Activated CD4-positive, alpha-beta memory T cell treated with anti-CD3 and anti-CD28 coated beads for 36 hours (primary cell): ENCODE results near the gene DNMT3B. TPM values are rescaled to one million over a fixed set of nuclear protein-coding genes. Genes with fewer than 3 reads are reported as not detected.

ENCODE experiments used
- CTCF ChIA-PET: fragments of 350-600 bp; sonication (Branson Sonifier 250); formaldehyde crosslinking; loops from one replicate; lab custom pipeline; 2021; ENCODE audit warnings: antibody characterized with exemption, inconsistent platforms; lab: Charles Lee
- POLR2A ChIA-PET: fragments of 350-600 bp; sonication (Branson Sonifier 250); formaldehyde crosslinking; loops from one replicate; lab custom pipeline; 2021; ENCODE audit warnings: antibody characterized with exemption; lab: Charles Lee
- DNase-seq: peaks from one replicate; pipeline ENCODE4 v3.0.0-alpha.2; 2020
- H3K27ac Mint-ChIP-seq: one replicate; pipeline ENCODE4 v1.8.0; 2021; ENCODE audit warnings: mixed read lengths
- H3K27me3 Mint-ChIP-seq: one replicate; pipeline ENCODE4 v1.8.0; 2021; ENCODE audit warnings: mixed read lengths
- H3K36me3 Mint-ChIP-seq: one replicate; pipeline ENCODE4 v1.8.0; 2021; ENCODE audit warnings: mixed read lengths
- H3K4me1 Mint-ChIP-seq: one replicate; pipeline ENCODE4 v1.8.0; 2021; ENCODE audit warnings: low read depth, mixed read lengths
- H3K4me3 Mint-ChIP-seq: one replicate; pipeline ENCODE4 v1.8.0; 2021; ENCODE audit warnings: mild to moderate bottlenecking, mixed read lengths
- H3K9me3 Mint-ChIP-seq: one replicate; pipeline ENCODE4 v1.8.0; 2021; ENCODE audit warnings: mixed read lengths
- intact Hi-C: fragments of 100-400 bp; cut with micrococcal nuclease; formaldehyde crosslinking; loops from one replicate; pipeline ENCODE4 v1.15.1; 2023
- total RNA-seq, 2 experiments: library from RNA; stranded (reverse); gene quantifications; one replicate each; pipeline ENCODE4 v1.2.3, GENCODE V29; 2021

DNMT3B gene
- total RNA-seq, 2 experiments from 2014 or later: 1.7 to 2.0 TPM

DNA sequence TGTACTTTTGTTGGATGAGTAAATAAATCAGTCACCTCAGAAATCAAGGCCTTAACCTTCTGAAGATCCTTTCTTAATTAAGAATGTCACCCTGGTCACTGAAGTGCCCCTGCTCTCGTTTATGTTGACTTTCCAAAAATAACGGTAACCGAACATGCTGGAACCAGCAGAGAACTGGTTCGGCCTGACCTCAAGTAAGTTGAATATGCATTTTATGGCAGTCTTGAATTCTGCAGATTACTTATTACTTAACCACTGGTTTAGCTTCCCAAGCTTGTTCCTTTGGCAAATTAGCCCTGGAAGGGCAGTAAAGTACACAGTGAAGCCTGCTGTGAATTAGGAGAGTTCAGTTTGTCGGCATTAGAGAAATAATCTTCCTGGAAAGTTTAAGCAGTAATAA lies 69.8 kb downstream of the DNMT3B start:
- peak overlapping the region; percentile 1 for H3K27ac Mint-ChIP-seq
- no peaks in the 10 kb centered on the region for H3K9me3 Mint-ChIP-seq
- intact Hi-C loops: no loop called here
- H3K36me3 Mint-ChIP-seq: peaks cover 46% of the 10 kb centered on the region
- H3K4me3 Mint-ChIP-seq: no peak overlapping the region
- no peaks in the 10 kb centered on the region for H3K27me3 Mint-ChIP-seq
- CTCF ChIA-PET: no interaction called here
- POLR2A ChIA-PET: no interaction called here
- DNase-seq: no peak
- H3K4me1 Mint-ChIP-seq: peaks cover 53% of the 10 kb centered on the region

GRCh38 chr20:32832664-32833063 lies 70.5 kb downstream of the DNMT3B start:
- Mint-ChIP-seq H3K36me3 (peaks cover 42% of the 10 kb centered on the region), H3K9me3 (no peaks in the 10 kb centered on the region), H3K4me1 (peaks cover 53% of the 10 kb centered on the region), H3K27me3 (no peaks in the 10 kb centered on the region), H3K4me3 (no peak overlapping the region), H3K27ac (peak overlapping the region; percentile 56)
- DNase-seq: peak; percentile 48
- ChIA-PET POLR2A (interaction anchor here (0.5 kb wide), 1 partner anchor 20 kb away, joined by 3 read pairs; no protein-coding TSS in a partner anchor), CTCF (no interaction called here)
- intact Hi-C loops: no loop called here

DNA sequence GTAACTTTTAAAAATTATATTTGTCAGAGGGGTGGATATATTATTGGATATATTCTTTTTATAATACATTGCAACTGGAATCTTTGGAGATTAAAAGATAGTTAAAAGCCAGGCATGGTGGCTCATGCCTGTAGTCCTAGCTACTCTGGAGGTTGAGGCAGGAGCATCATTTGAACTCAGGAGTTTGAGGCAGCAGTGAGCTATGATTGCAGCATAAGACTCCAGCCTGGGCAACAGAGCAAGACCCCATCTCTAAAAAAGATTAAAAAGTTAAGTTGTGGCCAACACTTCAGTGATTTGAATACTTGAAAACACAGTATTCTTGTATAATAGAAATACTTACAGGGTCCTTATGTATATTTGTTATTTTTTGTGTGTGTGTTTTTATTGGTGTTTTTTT lies 72.8 kb downstream of the DNMT3B start:
- ChIA-PET POLR2A (no interaction called here), CTCF (no interaction called here)
- Mint-ChIP-seq H3K9me3 (no peaks in the 10 kb centered on the region), H3K27ac (no peak overlapping the region), H3K4me3 (no peak overlapping the region), H3K4me1 (peaks cover 54% of the 10 kb centered on the region), H3K36me3 (peaks cover 49% of the 10 kb centered on the region), H3K27me3 (no peaks in the 10 kb centered on the region)
- intact Hi-C loops: loop anchor here (5.0 kb wide), 1 partner anchor 43 kb away; no protein-coding TSS in a partner anchor
- no peak for DNase-seq

- H3K9me3 Mint-ChIP-seq: no peaks in the 10 kb centered on the region
- H3K4me3 Mint-ChIP-seq: no peak overlapping the region
- ChIA-PET POLR2A (interaction anchor here (0.9 kb wide), 1 partner anchor 16 kb away, joined by 3 read pairs; no protein-coding TSS in a partner anchor), CTCF (interaction anchor here (1.5 kb wide), 1 partner anchor 17 kb away, joined by 6 read pairs; the partner anchor contains the start of gene MAPRE1)
- intact Hi-C loops: loop anchor here (5.0 kb wide), 1 partner anchor 45 kb away; no protein-coding TSS in a partner anchor
- peaks cover 53% of the 10 kb centered on the region for H3K4me1 Mint-ChIP-seq
- H3K27ac Mint-ChIP-seq: no peak overlapping the region
- peaks cover 48% of the 10 kb centered on the region for H3K36me3 Mint-ChIP-seq
- H3K27me3 Mint-ChIP-seq: no peaks in the 10 kb centered on the region
- DNase-seq: no peak
These were observed 75.0 kb downstream of the DNMT3B start for GRCh38 chr20:32837157-32837556.

- ChIA-PET POLR2A (no interaction called here), CTCF (interaction anchor here (0.6 to 1.3 kb wide), 2 partner anchors 69 to 131 kb away, joined by 3 read pairs; no protein-coding TSS in a partner anchor)
- no peaks in the 10 kb centered on the region for H3K27me3 Mint-ChIP-seq
- peak; percentile 56 for DNase-seq
- peak overlapping the region; percentile 84 for H3K27ac Mint-ChIP-seq
- intact Hi-C loops: loop anchor here (1.0 to 5.0 kb wide), 3 partner anchors 13 to 47 kb away; partner anchors contain the start of gene MAPRE1
- peaks cover 51% of the 10 kb centered on the region for H3K36me3 Mint-ChIP-seq
- H3K9me3 Mint-ChIP-seq: no peaks in the 10 kb centered on the region
- H3K4me1 Mint-ChIP-seq: peaks cover 40% of the 10 kb centered on the region
- no peak overlapping the region for H3K4me3 Mint-ChIP-seq
These were observed 77.2 kb downstream of the DNMT3B start for GRCh38 chr20:32839227-32839981.

- Mint-ChIP-seq H3K36me3 (peaks cover 53% of the 10 kb centered on the region), H3K9me3 (no peaks in the 10 kb centered on the region), H3K4me3 (no peak overlapping the region), H3K27me3 (no peaks in the 10 kb centered on the region), H3K4me1 (peaks cover 44% of the 10 kb centered on the region), H3K27ac (peak overlapping the region; percentile 58)
- intact Hi-C loops: loop anchor here (1.0 to 5.0 kb wide), 3 partner anchors 13 to 48 kb away; partner anchors contain the start of gene MAPRE1
- ChIA-PET POLR2A (no interaction called here), CTCF (interaction anchor here (1.3 kb wide), 1 partner anchor 131 kb away, joined by 3 read pairs; no protein-coding TSS in a partner anchor)
- DNase-seq: no peak
These were observed 77.7 kb downstream of the DNMT3B start for GRCh38 chr20:32839982-32840285.

DNA sequence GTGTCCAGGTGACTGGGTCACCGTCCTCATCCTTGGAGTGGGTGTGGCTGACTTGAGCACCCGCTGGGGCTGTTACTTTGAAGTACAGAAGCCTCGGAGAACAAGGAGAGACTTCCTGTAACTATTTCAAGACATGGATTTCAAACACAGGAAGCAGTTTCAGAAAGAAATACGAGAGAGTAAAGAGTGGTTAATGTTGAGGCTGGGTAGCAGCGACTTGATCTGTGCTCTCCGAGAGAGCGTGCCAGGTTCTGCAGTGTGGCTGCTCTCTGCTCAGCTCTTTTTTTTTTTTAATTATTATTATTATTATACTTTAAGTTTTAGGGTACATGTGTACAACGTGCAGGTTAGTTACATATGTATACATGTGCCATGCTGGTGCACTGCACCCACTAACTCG lies 79.0 kb downstream of the DNMT3B start:
- POLR2A ChIA-PET: no interaction called here
- H3K27ac Mint-ChIP-seq: peak overlapping the region; percentile 4
- no peak for DNase-seq

DNA sequence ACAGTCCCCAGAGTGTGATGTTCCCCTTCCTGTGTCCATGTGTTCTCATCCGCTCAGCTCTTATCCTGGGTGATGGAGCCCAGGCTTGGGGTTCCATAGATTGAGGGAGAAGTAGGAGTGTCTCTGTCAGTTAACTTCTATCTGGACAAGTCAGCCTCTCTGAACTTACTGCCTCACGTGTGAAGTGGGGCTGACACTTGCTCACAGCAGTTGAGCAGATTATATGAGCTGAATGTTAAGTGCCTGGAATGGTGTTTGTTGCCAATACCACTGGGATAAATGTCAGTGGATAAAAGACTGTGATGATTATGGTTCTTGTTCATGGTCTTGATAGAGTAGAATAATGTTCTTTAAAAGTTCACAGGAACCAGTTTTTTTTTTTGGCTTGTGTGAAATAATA lies 79.4 kb downstream of the DNMT3B start:
- Mint-ChIP-seq H3K4me3 (no peak overlapping the region), H3K27me3 (no peaks in the 10 kb centered on the region), H3K36me3 (peaks cover 56% of the 10 kb centered on the region), H3K9me3 (no peaks in the 10 kb centered on the region), H3K4me1 (peaks cover 43% of the 10 kb centered on the region), H3K27ac (no peak overlapping the region)
- DNase-seq: no peak
- CTCF ChIA-PET: no interaction called here
- POLR2A ChIA-PET: no interaction called here
- intact Hi-C loops: no loop called here

More for the DNA sequence above, 79.0 kb downstream of the DNMT3B start:
- H3K27me3 Mint-ChIP-seq: no peaks in the 10 kb centered on the region
- H3K4me1 Mint-ChIP-seq: peaks cover 44% of the 10 kb centered on the region
- H3K4me3 Mint-ChIP-seq: no peak overlapping the region
- CTCF ChIA-PET: no interaction called here
- H3K36me3 Mint-ChIP-seq: peaks cover 56% of the 10 kb centered on the region
- intact Hi-C loops: no loop called here
- H3K9me3 Mint-ChIP-seq: no peaks in the 10 kb centered on the region

- ChIA-PET POLR2A (no interaction called here), CTCF (interaction anchor here (0.9 to 3.3 kb wide), 3 partner anchors 22 to 65 kb away, joined by 3 to 10 read pairs (median 5); no protein-coding TSS in a partner anchor)
- intact Hi-C loops: no loop called here
- no peak overlapping the region for H3K4me3 Mint-ChIP-seq
- no peak for DNase-seq
- peaks cover 66% of the 10 kb centered on the region for H3K36me3 Mint-ChIP-seq
- no peak overlapping the region for H3K27ac Mint-ChIP-seq
- no peaks in the 10 kb centered on the region for H3K27me3 Mint-ChIP-seq
- peaks cover 47% of the 10 kb centered on the region for H3K4me1 Mint-ChIP-seq
- H3K9me3 Mint-ChIP-seq: no peaks in the 10 kb centered on the region
These were observed 80.7 kb downstream of the DNMT3B start for GRCh38 chr20:32842688-32843524.

GRCh38 chr20:32845786-32846185 lies 83.6 kb downstream of the DNMT3B start:
- peaks cover 60% of the 10 kb centered on the region for H3K36me3 Mint-ChIP-seq
- intact Hi-C loops: no loop called here
- POLR2A ChIA-PET: no interaction called here

GRCh38 chr20:32846852-32847251 lies 84.7 kb downstream of the DNMT3B start:
- Mint-ChIP-seq H3K27me3 (no peaks in the 10 kb centered on the region), H3K9me3 (no peaks in the 10 kb centered on the region), H3K36me3 (peaks cover 55% of the 10 kb centered on the region), H3K27ac (no peak overlapping the region), H3K4me1 (peaks cover 18% of the 10 kb centered on the region), H3K4me3 (no peak overlapping the region)
- no peak for DNase-seq
- intact Hi-C loops: no loop called here
- CTCF ChIA-PET: interaction anchor here (0.6 to 1.0 kb wide), 2 partner anchors 57 to 186 kb away, joined by 3 read pairs; no protein-coding TSS in a partner anchor
- POLR2A ChIA-PET: no interaction called here

More at GRCh38 chr20:32845786-32846185, 83.6 kb downstream of the DNMT3B start:
- DNase-seq: no peak
- Mint-ChIP-seq H3K4me3 (no peak overlapping the region), H3K9me3 (no peaks in the 10 kb centered on the region), H3K27me3 (no peaks in the 10 kb centered on the region), H3K27ac (no peak overlapping the region), H3K4me1 (peaks cover 25% of the 10 kb centered on the region)
- CTCF ChIA-PET: interaction anchor here (1.0 to 3.3 kb wide), 2 partner anchors 55 to 56 kb away, joined by 3 to 10 read pairs; no protein-coding TSS in a partner anchor

DNA sequence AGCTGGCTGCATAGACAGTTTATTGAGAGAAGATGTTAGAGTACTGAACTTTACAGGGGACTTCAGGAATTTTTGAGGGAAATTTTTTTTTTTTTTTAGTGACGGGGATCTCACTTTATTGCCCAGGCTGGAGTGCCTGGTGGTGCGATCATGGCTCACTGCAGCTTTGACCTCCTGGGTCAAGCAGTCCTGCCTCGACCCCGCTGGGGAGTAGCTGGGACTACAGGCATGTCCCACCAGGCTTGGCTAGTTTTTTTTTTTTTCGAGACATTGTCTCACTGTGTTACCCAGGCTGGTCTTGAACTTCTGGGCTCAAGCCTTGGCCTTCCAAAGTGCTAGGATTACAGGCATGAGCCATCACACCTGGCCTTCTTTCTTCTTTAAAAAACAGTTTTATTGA lies 85.8 kb downstream of the DNMT3B start:
- CTCF ChIA-PET: no interaction called here
- peaks cover 51% of the 10 kb centered on the region for H3K36me3 Mint-ChIP-seq
- no peak for DNase-seq
- peaks cover 14% of the 10 kb centered on the region for H3K4me1 Mint-ChIP-seq
- no peak overlapping the region for H3K4me3 Mint-ChIP-seq
- no peaks in the 10 kb centered on the region for H3K27me3 Mint-ChIP-seq
- no peaks in the 10 kb centered on the region for H3K9me3 Mint-ChIP-seq
- peak overlapping the region; percentile 35 for H3K27ac Mint-ChIP-seq
- intact Hi-C loops: no loop called here
- POLR2A ChIA-PET: interaction anchor here (0.6 kb wide), 1 partner anchor 1515 kb away, joined by 3 read pairs; no protein-coding TSS in a partner anchor
